Activated CD4-positive, alpha-beta T cell treated with anti-CD3 and anti-CD28 coated beads, Interleukin-2, amount 10 ng/mL, durations not matched to agents 7 days and 5 days (primary cell): ENCODE measurements around the gene CA5A. TPM values are rescaled to one million over a fixed set of nuclear protein-coding genes. Genes with fewer than 3 reads are reported as not detected.
"Not testable (repeated sequence)": the region's sequence is repeated elsewhere in the genome, so short reads cannot be mapped to it uniquely, and the experiment has no call there.

Experiments
- CTCF ChIA-PET: fragments of 350-600 bp; sonication (Branson Sonifier 250); formaldehyde crosslinking; loops from one replicate; lab custom pipeline; 2021; ENCODE audit warnings: antibody characterized with exemption; lab: Charles Lee
- POLR2A ChIA-PET: fragments of 350-600 bp; sonication (Branson Sonifier 250); formaldehyde crosslinking; loops from one replicate; lab custom pipeline; 2021; ENCODE audit warnings: antibody characterized with exemption; lab: Charles Lee
- DNase-seq: peaks from one replicate; pipeline ENCODE4 v3.0.0-alpha.2; 2020
- H3K27ac Mint-ChIP-seq: one replicate; pipeline ENCODE4 v1.8.0; 2021; ENCODE audit warnings: mild to moderate bottlenecking, moderate library complexity, mixed read lengths
- H3K27me3 Mint-ChIP-seq: one replicate; pipeline ENCODE4 v1.8.0; 2021; ENCODE audit warnings: mixed read lengths
- H3K36me3 Mint-ChIP-seq: one replicate; pipeline ENCODE4 v1.8.0; 2021; ENCODE audit warnings: low read depth, mixed read lengths
- H3K4me1 Mint-ChIP-seq: one replicate; pipeline ENCODE4 v1.8.0; 2021; ENCODE audit warnings: mixed read lengths
- H3K4me3 Mint-ChIP-seq: one replicate; pipeline ENCODE4 v1.8.0; 2021; ENCODE audit warnings: mild to moderate bottlenecking, moderate library complexity, mixed read lengths
- H3K9me3 Mint-ChIP-seq: one replicate; pipeline ENCODE4 v1.8.0; 2021; ENCODE audit warnings: mixed read lengths
- total RNA-seq, 2 experiments: library from RNA; stranded (reverse); gene quantifications; one replicate each; pipeline ENCODE4 v1.2.3, GENCODE V29; 2021

CA5A gene
- not detected for total RNA-seq

DNA sequence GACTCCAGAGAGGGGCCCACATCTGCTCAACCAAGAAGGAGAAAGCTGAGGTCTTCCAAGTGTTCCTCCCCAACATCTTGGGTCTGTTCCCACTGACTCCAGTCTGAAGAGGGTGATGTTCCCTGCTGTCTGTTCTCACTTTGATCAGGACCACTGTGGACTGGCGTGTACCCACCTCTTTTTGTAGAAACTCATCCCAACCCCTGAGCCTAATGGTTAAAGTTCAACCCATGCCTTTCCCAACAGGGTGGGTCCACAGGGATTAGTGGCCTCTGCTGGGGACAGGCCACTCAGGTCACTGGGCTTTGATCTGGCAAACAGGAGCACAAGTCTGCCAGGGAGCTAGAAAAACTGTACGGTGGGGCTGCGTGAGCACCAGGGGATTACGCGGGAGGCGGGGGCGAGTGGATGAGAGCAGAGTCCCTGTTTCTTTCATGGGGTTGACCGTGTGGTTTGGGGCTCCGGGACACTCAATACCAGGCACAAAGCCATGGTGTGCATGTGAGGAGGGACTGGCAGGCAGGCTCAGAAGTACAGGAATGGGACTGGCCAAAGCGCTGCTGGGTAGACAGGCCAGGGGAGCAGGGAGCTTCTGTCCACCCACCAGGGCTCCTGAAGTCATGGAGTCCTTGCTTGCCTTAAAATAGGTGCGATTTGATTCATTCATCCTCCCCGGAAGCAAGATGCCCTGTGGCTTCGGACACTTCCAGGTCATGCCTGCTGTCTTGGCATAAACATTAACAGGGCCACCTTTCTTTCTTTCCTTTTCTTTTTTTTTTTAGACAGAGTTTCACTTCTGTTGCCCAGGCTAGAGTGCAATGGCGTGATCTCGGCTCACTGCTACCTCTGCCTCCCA, at the start of gene CA5A:
Gene CA5A (minus strand): TSS at position 155 of the 856 bp plus-strand sequence. CDS start 79 bp downstream, at position 76.
- DNase-seq, result no peak
- H3K9me3 Mint-ChIP-seq, result peaks cover 4% of the 10 kb centered on the region
- no peak within 1 kb of the TSS for H3K27ac Mint-ChIP-seq
- H3K27me3 Mint-ChIP-seq, result peaks cover 4% of the 10 kb centered on the region
- ChIA-PET POLR2A (no interaction called here), CTCF (interaction anchor here (0.6 to 0.7 kb wide), 2 partner anchors 27 to 638 kb away, joined by 4 read pairs; no protein-coding TSS in a partner anchor)
- H3K4me1 Mint-ChIP-seq, result no peaks in the 10 kb centered on the region
- H3K36me3 Mint-ChIP-seq, result no peaks in the 10 kb centered on the region
- no peak within 1 kb of the TSS for H3K4me3 Mint-ChIP-seq

DNA sequence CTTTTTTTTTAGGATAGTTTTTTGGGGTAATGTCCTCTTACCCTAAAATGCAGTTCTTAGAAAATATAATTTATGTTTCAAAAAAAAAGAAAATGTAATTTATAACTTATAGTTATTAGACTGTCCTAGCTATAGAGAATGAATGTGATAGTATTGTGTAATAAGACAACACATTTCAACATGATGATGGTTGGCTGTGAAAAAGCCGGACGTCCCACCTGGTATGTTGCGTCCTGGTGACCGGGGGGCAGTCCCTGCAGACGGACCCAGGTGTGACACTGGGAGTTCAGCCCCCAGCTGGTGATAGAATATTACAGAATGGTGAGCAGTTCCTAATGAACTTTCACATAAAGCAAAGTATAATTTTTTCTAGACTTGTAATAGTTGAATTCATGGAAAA, 49.2 kb upstream of the CA5A start:
- H3K27ac Mint-ChIP-seq, POLR2A ChIA-PET, H3K4me3 Mint-ChIP-seq, H3K27me3 Mint-ChIP-seq, CTCF ChIA-PET, H3K9me3 Mint-ChIP-seq, DNase-seq: not testable (repeated sequence)
- H3K36me3 Mint-ChIP-seq, result peaks cover 45% of the 10 kb centered on the region
- peaks cover 49% of the 10 kb centered on the region for H3K4me1 Mint-ChIP-seq

DNA sequence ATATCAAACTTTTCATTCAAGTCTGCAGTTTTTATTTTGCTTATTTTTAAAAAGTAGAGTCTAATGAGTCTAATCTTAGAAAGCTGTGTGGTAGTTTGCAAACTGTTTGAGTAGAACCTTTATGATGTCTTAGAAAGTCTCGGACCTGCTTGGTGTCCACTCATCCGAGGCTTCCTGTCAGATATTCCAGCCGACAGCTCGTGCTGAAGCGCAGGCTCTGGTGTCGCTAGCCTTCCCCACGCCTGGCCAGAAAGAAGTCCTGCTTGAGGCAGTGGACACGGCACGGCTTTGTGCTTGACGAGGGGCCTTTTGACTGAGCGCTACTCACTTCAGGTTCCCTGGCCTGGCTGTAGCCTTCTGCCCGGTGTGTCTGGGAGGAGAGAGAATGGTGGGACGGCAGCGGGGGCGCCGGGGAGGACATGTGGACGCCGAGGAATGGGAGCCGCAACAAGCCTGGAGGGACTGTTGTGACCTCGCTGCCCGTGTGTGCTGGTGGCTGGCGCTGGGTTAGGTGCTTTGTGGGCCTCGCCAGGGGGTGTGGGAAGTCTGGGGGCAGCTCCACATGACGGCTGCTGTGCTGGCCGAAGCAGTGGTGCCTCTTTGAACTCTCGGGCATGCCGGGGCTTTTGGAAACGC, 48.4 kb upstream of the CA5A start:
- Mint-ChIP-seq H3K36me3 (peaks cover 49% of the 10 kb centered on the region), H3K27ac (no peak overlapping the region), H3K27me3 (no peaks in the 10 kb centered on the region), H3K4me3 (no peak overlapping the region), H3K4me1 (peaks cover 56% of the 10 kb centered on the region), H3K9me3 (no peaks in the 10 kb centered on the region)
- CTCF ChIA-PET, result interaction anchor here (1.2 kb wide), 1 partner anchor 29 kb away, joined by 3 read pairs; no protein-coding TSS in a partner anchor
- no peak for DNase-seq
- POLR2A ChIA-PET, result no interaction called here

DNA sequence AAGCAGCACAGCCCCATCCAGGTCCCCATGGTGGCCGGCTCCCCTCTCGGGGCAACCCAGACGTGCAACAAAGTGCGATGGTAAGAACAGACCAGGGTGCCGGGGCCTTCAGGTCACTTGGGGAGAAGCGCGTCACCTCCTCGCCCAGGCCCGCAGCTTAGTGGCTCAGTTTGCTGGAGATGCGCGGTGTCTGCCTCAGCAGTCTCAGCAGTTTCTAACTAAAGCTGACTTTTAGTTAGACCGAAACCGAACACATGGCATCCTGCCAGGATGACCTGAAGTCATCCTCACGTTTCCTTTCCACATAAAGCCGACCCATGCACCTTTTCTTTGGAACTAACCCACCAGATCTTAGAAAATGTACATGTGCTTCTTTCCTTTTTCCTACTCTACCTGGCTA, 47.9 kb upstream of the CA5A start:
- H3K27ac Mint-ChIP-seq, H3K9me3 Mint-ChIP-seq, H3K27me3 Mint-ChIP-seq, H3K4me3 Mint-ChIP-seq, DNase-seq, POLR2A ChIA-PET: not testable (repeated sequence)
- CTCF ChIA-PET, result interaction anchor here (1.2 kb wide), 1 partner anchor 28 kb away, joined by 3 read pairs; no protein-coding TSS in a partner anchor
- peaks cover 51% of the 10 kb centered on the region for H3K36me3 Mint-ChIP-seq
- H3K4me1 Mint-ChIP-seq, result peaks cover 62% of the 10 kb centered on the region

DNA sequence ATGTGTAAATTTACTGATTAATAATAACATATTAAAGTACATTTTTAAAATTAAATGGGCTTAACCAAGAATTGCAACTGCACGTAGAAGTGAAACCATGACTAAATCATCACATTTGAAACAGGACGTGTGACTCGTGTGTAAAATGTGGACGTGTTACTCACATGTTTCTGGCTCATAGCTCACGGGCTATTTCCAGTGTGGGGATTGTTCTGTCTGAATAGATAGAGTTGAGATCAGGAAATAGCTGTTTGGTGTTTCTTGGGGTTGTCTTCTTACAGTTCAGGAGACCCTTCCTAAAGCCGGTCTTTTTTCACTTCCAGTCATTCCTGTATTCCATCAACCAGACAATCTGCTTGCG, 47.4 kb upstream of the CA5A start:
- H3K27me3 Mint-ChIP-seq, CTCF ChIA-PET, H3K4me3 Mint-ChIP-seq, H3K27ac Mint-ChIP-seq, POLR2A ChIA-PET, H3K9me3 Mint-ChIP-seq, DNase-seq: not testable (repeated sequence)
- H3K4me1 Mint-ChIP-seq, result peaks cover 67% of the 10 kb centered on the region
- peaks cover 54% of the 10 kb centered on the region for H3K36me3 Mint-ChIP-seq

DNA sequence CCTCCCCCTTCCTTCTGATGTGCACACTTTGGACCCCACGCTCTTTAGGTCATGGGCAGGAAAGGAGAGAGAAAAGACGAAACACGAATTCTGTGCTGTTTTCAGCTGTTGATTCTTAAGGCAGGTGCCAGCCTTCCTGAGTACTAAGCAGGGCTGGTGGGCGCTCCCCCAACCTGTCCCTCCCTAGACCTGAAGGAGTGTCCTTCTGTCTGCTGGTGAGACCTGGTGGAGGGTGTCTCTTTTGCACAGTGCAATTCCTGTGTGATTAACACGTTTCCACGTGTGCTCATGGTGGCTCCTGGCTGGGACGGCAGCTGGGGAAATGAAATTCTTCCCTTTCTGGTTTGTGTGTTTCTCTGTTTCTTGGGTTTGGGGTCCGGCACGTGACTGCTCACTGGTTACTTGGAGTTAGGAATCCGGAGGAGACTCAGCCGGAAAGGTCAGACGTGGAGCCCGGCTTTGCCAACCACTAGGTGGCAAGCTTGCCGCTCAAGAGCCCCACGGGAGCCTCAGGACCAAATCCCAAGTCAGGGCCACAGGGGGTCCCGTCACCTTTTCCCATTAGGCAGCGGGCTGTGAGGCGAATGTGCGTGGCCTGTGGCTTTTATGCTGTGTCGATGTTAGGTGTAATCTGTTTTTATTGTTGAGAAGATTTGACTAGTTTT, 46.9 kb upstream of the CA5A start:
- H3K4me3 Mint-ChIP-seq, H3K9me3 Mint-ChIP-seq, DNase-seq, POLR2A ChIA-PET, H3K27ac Mint-ChIP-seq, CTCF ChIA-PET, H3K27me3 Mint-ChIP-seq: not testable (repeated sequence)
- peaks cover 58% of the 10 kb centered on the region for H3K36me3 Mint-ChIP-seq
- H3K4me1 Mint-ChIP-seq, result peaks cover 69% of the 10 kb centered on the region

DNA sequence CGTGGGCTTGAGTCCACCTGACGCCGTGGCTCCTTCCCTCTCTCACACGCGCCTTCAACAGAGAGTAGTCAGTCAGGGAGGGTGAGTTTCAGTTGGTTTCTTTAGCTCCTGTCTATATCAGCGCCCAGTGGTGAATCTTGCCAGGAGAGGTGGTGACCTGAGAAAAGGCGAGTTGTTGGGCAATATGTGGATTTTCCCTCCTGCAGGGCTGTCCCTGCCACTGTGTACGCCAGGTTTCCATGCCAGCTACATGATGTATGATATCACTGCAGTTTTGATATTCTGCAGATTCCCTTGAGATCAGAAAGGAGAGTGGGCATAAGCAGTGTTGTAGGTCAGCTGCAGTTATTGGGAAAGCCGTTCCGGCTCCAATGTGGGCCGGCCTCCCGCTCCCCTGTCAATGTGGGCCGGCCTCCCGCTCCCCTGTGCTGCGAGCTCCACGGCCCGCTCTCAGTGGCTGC, 46.3 kb upstream of the CA5A start:
- CTCF ChIA-PET, result no interaction called here
- peaks cover 69% of the 10 kb centered on the region for H3K4me1 Mint-ChIP-seq
- no peak for DNase-seq
- H3K9me3 Mint-ChIP-seq, result no peaks in the 10 kb centered on the region
- POLR2A ChIA-PET, result no interaction called here
- H3K4me3 Mint-ChIP-seq, result no peak overlapping the region
- H3K27me3 Mint-ChIP-seq, result no peaks in the 10 kb centered on the region
- H3K36me3 Mint-ChIP-seq, result peaks cover 62% of the 10 kb centered on the region
- no peak overlapping the region for H3K27ac Mint-ChIP-seq

DNA sequence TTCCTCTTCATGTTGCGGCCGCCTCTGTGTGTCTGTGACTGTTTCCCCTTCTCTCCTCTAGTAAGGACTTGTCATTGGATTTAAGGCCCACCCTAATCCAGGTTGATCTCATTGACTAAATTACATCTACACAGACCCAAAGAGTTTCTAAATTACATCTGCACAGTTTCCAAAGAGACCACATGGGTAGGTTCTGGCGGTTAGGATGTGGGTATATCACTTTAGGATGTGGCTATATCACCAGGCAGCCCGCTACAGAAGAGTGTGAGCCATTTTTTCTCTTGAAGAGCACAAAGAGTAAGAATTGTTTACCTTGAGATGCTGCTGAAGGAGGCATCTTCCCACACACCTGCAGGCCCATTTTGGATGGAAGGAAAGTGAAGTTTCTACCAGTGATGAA, 45.0 kb upstream of the CA5A start:
- POLR2A ChIA-PET, CTCF ChIA-PET, H3K4me3 Mint-ChIP-seq, H3K9me3 Mint-ChIP-seq, H3K27me3 Mint-ChIP-seq: not testable (repeated sequence)
- DNase-seq, result peak; percentile 75
- Mint-ChIP-seq H3K27ac (peak overlapping the region; percentile 77), H3K4me1 (peaks cover 70% of the 10 kb centered on the region), H3K36me3 (peaks cover 65% of the 10 kb centered on the region)

DNA sequence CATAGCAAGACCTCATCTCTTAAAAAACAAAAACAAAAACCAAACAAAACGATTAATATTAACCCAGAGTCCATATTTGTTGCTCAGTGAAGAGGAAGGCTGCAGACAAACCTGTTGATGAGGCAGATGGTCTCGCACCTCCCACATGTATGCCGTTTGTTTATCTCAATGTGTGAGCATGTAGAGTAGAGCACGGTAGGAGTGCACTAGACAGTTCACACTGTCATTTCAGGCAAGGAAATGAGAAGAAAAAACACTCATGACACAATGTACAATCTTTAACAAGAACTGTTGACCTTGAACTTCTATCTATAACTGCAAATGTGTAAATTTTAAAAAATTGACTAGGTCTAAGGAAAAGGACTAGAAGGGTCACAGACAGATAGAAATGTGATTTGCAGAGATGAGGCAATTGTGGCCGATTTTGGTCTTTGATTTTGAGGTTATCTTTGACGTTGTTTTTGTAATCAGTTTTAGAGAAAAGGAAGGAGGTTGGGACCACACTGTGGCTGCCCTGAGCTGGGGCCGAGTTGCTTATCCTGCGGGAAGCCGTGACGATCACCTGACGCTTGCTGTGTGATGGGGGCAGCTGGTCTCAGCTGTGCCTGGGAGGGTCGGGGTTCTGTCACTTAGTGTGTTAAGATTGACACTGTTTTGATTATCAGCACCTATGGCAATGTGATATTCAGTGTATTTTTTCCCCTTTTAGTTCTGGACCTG, 43.7 kb upstream of the CA5A start:
- H3K4me3 Mint-ChIP-seq, H3K27me3 Mint-ChIP-seq, H3K9me3 Mint-ChIP-seq, CTCF ChIA-PET, POLR2A ChIA-PET, DNase-seq: not testable (repeated sequence)
- H3K4me1 Mint-ChIP-seq, result peaks cover 64% of the 10 kb centered on the region
- H3K27ac Mint-ChIP-seq, result peak overlapping the region; percentile 38
- peaks cover 69% of the 10 kb centered on the region for H3K36me3 Mint-ChIP-seq

DNA sequence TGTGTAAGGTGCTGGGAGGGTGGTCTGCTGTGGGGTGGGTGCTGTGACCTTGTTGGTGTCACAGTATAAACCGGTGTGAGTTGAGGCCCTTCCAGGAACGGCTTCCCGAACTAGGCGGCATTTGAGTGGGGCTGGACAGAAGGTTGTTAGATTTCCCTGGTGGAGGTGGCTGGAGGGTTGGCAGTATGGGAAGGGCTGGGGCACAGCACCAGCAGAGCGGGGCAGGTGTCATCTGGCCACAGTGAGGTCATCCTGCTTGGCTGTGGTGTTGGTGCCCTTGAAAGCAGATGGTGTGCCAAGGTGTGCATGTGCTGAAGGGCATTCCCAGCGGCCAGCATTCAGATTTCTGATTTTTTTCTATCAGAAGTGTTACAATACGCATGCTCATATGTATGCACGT, 43.0 kb upstream of the CA5A start:
- no peak overlapping the region for H3K27ac Mint-ChIP-seq
- peaks cover 61% of the 10 kb centered on the region for H3K4me1 Mint-ChIP-seq
- DNase-seq, result no peak
- POLR2A ChIA-PET, result no interaction called here
- H3K4me3 Mint-ChIP-seq, result no peak overlapping the region
- CTCF ChIA-PET, result no interaction called here
- H3K27me3 Mint-ChIP-seq, result no peaks in the 10 kb centered on the region
- peaks cover 64% of the 10 kb centered on the region for H3K36me3 Mint-ChIP-seq
- no peaks in the 10 kb centered on the region for H3K9me3 Mint-ChIP-seq

DNA sequence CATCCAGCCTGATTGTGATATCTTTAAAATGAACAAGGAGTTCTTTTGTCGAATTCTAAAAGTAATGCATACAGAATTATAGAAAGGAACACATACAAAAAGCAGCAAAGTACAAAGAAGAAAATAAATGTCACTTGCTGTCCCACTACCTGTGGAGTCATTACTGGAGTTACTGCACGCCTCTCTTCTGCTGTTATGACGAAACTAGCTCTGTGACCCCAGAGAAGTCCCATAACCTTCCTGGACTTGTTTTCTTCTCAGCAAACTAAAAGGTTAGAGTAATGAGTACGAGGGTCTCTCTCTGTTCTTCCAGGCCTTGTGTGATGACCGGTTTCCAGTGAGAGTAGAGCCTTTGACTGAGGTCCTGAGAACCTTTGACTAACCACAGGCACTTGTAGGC, 41.8 kb upstream of the CA5A start:
- Mint-ChIP-seq H3K36me3 (peaks cover 69% of the 10 kb centered on the region), H3K4me1 (peaks cover 57% of the 10 kb centered on the region)

DNA sequence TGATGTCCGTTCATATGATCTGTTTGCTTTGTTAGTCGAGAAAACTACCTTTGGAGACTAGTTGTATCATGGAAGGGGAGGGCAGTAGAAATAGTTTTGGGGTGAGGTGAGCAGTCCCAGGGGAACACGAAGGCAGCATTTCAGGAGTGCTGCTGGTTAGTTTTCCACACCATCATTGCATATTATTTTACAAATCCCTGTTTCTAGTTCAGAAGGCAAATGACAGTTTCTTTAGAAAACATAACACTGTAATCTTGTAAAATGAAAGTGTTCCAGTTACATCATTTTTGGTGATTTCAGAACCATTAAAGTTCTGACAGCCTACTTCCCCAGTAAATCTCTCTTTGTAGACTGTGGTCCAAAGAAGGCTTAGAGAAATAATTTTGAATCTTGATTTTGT, 40.3 kb upstream of the CA5A start:
- ChIA-PET POLR2A (no interaction called here), CTCF (no interaction called here)
- Mint-ChIP-seq H3K4me1 (peaks cover 47% of the 10 kb centered on the region), H3K27ac (no peak overlapping the region), H3K9me3 (peaks cover 14% of the 10 kb centered on the region), H3K27me3 (no peaks in the 10 kb centered on the region), H3K36me3 (peaks cover 70% of the 10 kb centered on the region), H3K4me3 (no peak overlapping the region)
- DNase-seq, result no peak

More for the DNA sequence above, 41.8 kb upstream of the CA5A start:
- Mint-ChIP-seq H3K4me3 (no peak overlapping the region), H3K27me3 (no peaks in the 10 kb centered on the region), H3K9me3 (peaks cover under 1% of the 10 kb centered on the region), H3K27ac (no peak overlapping the region)
- ChIA-PET POLR2A (no interaction called here), CTCF (no interaction called here)
- no peak for DNase-seq
